Activated CD4-positive, CD25-positive, alpha-beta regulatory T cell treated with anti-CD3 and anti-CD28 coated beads, Interleukin-2, amount 50 U/mL, for 72 hours (primary cell): Measurements from ENCODE around the gene CD74.
A peak's percentile ranks its signal among the peaks of the same experiment; 100 is the strongest.
"Not testable (repeated sequence)": the region's sequence is repeated elsewhere in the genome, so short reads cannot be mapped to it uniquely, and the experiment has no call there.

Source experiments
- DNase-seq: peaks from one replicate; pipeline ENCODE4 v3.0.0; 2021

CD74 gene

GRCh38 chr5:150412319-150413175 lies at the start of gene CD74:
CD74 (minus strand) TSS chr5:150412910; CDS start chr5:150412749, 161 bp downstream.
- DNase-seq, result peak; percentile 84

- no peak for DNase-seq
Observed at GRCh38 chr5:150461231-150461630, 48.5 kb upstream of the CD74 start.

DNA sequence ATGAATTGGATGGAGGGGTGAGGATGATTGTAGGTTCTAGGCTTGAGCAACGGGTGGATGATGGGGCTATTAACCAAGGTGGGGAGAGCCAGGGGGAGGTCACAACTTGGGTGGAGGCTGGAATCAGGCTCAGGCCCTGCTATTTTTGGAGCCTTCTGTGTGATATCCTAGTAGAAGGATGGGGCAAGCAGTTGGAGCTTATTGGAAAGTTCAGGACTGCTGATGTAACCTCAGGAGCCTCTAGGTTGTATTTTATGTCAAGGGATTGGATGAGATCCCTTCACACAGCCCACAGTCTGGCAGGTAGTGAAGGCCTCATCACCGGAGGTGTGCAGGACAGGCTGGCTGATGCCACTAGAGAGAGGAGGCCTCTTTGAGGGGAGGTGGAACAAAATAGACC lies 48.1 kb upstream of the CD74 start:
- no peak for DNase-seq

DNA sequence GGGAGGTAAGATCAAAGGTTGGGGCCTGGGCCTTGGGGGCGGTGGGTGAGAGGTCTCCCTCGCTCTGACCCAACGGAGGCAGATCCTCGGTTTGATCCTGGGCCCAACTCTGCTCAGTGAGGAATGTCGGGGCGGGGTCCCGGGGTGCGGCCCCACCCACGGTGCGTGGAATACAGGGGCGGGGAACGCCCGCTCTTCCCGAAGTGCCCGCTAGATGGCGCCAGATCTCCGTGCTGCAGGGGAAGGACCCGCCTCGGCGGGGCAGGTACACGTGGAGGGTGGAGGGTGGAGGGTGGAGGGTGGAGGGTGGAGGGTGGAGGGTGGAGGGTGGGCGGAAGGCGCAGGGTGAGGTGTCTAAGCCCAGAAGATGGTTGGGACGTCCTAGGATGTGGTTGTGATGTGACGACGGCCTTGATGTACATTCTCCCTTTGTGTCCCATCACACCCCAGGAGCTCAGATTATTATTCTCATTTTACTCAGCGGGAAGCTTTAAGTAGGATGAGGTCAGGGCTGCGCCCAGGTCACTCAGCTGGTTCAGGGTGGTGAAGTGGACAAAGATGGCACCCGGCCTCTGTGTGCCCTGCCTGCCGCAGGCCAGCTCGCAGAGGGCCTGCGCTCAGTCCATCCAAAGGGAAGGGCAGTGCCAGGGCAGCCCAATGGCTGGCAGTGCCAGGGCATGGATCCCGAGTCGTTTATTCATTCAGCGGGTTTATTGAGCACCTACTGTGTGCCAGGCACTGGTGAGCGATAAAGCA lies 46.3 kb upstream of the CD74 start:
- peak; percentile 96 for DNase-seq

DNA sequence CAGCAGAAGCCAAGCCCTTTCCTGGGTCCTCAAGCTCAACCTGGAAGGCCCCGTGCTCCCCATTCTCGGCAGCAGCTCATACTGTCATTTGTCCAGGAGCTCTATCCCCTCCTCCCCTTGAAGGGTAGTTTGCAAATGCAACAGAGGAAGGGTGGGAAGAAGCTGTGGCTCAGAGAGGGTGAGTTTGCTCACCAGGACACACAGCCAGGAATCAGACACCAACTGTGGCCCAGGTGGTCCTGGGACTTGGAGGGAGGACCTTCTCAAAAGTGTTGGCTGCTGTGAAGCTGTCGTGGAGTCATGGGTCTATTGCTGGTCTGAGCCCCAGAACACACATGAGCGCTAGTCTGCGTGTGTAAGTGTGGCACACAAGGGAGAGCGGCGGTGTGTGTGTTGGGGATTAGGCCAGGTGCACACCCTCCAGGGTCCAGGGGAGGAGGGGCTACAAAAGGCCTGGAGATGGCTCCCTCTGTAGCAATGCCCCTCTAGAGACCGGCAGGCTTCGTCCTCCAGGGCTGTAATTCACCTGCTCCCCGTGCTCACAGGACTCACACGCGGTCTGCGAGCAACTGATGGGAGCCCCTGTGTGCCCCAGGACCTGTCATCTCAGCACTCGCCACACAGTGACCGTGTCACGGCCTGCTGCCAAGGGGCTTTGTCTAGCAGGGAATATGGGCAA lies 45.0 kb upstream of the CD74 start:
- no peak for DNase-seq

GRCh38 chr5:150457121-150457520 lies 44.4 kb upstream of the CD74 start:
- no peak for DNase-seq

- no peak for DNase-seq
Observed at GRCh38 chr5:150454492-150455229, 42.0 kb upstream of the CD74 start.

DNA sequence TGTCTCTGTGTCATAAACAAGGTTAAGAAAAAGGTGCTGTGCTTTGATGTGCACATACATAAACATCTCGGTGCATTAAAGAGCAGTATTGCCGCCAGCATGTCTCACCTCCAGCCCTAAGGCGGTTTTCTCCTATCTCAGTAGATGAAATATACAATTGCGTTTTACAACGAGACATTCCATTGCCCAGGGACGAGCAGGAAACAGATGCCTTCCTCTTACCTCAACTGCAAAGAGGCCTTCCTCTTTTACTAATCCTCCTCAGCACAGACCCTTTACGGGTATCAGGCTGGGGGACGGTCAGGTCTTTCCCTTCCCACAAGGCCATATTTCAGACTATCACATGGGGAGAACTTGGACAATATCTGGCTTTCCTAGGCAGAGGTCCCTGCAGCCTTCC lies 41.3 kb upstream of the CD74 start:
- DNase-seq, result not testable (repeated sequence)

DNA sequence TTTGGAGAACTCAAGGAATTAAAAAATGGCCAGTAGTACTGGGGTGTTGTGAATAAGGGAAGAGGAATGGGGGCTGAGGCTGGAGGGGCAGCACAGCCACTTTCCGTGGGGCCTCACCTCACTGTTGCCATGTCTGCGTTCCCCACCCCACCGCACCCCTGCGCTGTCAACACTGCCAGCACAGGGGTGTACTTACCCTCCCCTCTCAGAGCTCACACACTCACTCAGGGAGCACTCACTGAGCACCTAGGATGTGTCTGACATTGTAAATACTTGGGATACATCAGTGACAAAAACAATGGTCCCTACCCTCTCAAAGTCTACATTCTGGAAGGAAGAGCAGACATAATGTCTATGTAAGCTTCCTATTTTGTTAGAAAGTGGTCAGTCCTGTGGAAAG lies 40.2 kb upstream of the CD74 start:
- no peak for DNase-seq

GRCh38 chr5:150451594-150451993 lies 38.9 kb upstream of the CD74 start:
- no peak for DNase-seq

GRCh38 chr5:150449517-150450339 lies 37.0 kb upstream of the CD74 start, which contains the start of gene RPS14:
RPS14 (minus strand) TSS chr5:150449739; CDS start chr5:150447733, 2,006 bp downstream.
- DNase-seq, result peak; percentile 93

GRCh38 chr5:150448952-150449516 lies 36.3 kb upstream of the CD74 start:
- DNase-seq, result no peak

DNA sequence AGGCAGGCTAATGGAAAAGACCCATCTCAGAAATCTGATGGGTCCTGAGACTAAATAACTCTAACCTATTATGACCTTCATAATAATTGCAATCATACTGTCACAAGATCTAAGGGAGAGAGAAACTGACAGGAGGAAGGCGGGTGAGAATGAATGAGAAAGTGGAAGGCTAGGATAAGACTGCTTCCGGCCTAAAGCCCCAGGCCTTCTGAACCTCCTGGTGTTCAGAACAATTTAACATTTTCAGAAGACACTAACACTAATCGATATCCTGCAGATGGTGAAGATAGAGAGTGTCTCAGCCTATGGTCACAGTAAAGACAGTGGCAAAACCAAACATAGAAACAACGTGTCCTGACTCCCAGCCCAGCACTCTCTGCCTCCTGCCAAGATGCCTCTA lies 35.6 kb upstream of the CD74 start:
- no peak for DNase-seq

- DNase-seq, result no peak
Observed at GRCh38 chr5:150447188-150447587, 34.5 kb upstream of the CD74 start.

DNA sequence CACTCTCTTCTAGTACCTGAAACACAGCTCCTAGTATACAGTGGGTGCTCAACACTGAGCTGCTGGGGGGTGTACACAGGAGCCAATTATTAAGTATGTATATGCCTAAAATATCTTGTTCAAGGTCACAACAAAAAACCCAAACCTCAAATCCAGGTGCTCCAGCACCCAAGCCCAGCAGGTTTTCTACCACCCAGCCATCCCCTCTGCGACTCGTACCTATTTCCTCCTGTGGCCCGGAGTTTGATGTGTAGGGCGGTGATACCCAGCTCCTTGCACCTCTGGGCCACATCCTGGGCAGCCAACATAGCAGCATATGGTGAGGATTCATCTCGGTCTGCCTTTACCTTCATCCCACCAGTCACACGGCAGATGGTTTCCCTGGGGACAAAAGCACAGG lies 33.9 kb upstream of the CD74 start:
- DNase-seq, result no peak

- no peak for DNase-seq
Observed at GRCh38 chr5:150446088-150446487, 33.4 kb upstream of the CD74 start.

DNA sequence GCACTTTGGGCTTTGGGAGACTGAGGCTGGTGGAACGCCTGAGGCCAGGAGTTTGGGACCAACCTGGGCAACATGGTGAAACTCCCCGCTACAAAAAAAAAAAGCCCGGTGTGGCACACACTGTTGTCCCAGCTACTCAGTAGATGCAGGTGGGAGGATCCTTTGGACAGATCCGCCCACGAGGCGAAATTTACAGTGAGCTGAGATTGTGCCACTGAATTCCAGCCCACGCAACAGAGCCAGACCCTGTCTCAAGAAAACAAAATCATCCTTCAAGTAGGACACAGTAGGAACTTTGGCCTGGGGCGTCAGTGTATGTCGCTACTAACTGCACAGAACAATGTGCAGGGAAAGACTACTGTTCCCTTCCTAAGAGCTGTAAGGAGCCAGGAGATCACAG lies 32.1 kb upstream of the CD74 start:
- no peak for DNase-seq

GRCh38 chr5:150443242-150444075 lies 30.7 kb upstream of the CD74 start:
- no peak for DNase-seq

DNA sequence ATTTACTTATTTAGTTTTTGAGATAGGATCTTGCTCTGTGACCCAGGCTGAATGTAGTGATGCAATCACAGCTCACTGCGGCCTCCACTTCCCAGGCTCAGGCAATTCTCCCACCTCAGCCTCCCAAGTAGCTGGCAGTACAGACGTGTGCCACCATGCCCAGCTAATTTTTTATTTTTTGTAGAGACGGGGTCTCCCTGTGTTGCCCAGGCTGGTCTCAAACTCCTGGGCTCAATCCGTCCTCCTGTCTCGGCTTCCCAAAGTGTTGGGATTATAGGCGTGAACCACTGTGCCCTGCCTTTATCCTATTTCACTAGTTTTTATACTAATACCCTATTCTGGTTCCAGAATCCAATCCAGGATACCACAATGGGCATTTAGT lies 30.0 kb upstream of the CD74 start:
- DNase-seq, result no peak
